K562 (cell line): Measurements from ENCODE around the gene THOC1. TPM values are rescaled to one million over a fixed set of nuclear protein-coding genes. Genes with fewer than 3 reads are reported as not detected.

ENCODE experiments used
- ATAC-seq: fragments of 200-7000 bp; cut with Tn5 transposase; 3 replicates; pipeline ENCODE4 v1.9.1; 2020; ENCODE audit warnings: moderate library complexity
- BruUV-seq: library from RNA; stranded (reverse); fragments of 400-500 nt; replicated peaks from 2 replicates; lab custom pipeline; 2021; lab: Mats Ljungman, UMichigan
- CTCF ChIA-PET: fragments of 300-600 bp; formaldehyde crosslinking; extraction: SDS; loops from one replicate; lab custom pipeline; 2021; ENCODE audit warnings: low intra/inter-chr PET ratio; lab: Yijun Ruan, JAX
- POLR2A ChIA-PET: fragments of 300-600, 350-650 bp; sonication (Branson Sonifier 250); formaldehyde crosslinking; extraction: SDS; loops from one replicate; lab custom pipeline; 2021; ENCODE audit warnings: antibody characterized with exemption, inconsistent platforms; lab: Yijun Ruan, JAX
- DNase-seq, 4 experiments: peaks; one replicate each; pipeline versions ENCODE4 v3.0.0 to v3.0.0-alpha.2; 2011 to 2018; ENCODE audit warnings: low spot score in 3 of 4, mixed read lengths in 3 of 4; ENCODE audit errors: extremely low read depth in 1 of 4
- FAIRE-seq: peaks from 2 replicates; lab custom pipeline; 2011; peaks lifted over from hg19 to GRCh38; lab: Jason Lieb, UNC
- H2AFZ ChIP-seq: 2 replicates; pipeline ENCODE4 v1.6.0; 2011; ENCODE audit warnings: low read depth, low read length, control low read depth, inconsistent platforms
- H3K27ac ChIP-seq: fragments of 200-600 bp; 3 replicates; pipeline ENCODE4 v1.8.0; 2011; ENCODE audit warnings: low read depth, mild to moderate bottlenecking, control low read depth, inconsistent platforms, low read length, moderate library complexity, mixed read lengths; ENCODE audit errors: extremely low read depth
- H3K27me3 ChIP-seq, 2 experiments: fragments of 300-600 bp in 1 of 2; 2 replicates in 1 of 2; 3 replicates in 1 of 2; pipeline versions ENCODE4 v1.6.0 to v1.8.0; 2011; ENCODE audit warnings: inconsistent platforms in 2 of 2, low read length in 2 of 2, mild to moderate bottlenecking in 1 of 2, mixed read lengths in 1 of 2, moderate library complexity in 1 of 2; ENCODE audit not compliant: control insufficient read depth in 2 of 2, insufficient read depth in 2 of 2
- H3K36me3 ChIP-seq: fragments of 300-600 bp; 3 replicates; pipeline ENCODE4 v1.8.0; 2011; ENCODE audit warnings: mild to moderate bottlenecking, low read length, inconsistent platforms; ENCODE audit not compliant: control insufficient read depth, insufficient read depth
- H3K4me1 ChIP-seq, 2 experiments: fragments of 200-600 bp in 1 of 2; replicated peaks in 1 of 2; 2 replicates in 1 of 2; 3 replicates in 1 of 2; pipeline versions ENCODE4 v1.5.1 to v1.8.0; 2011; ENCODE audit warnings: inconsistent platforms in 2 of 2, low read length in 2 of 2, mild to moderate bottlenecking in 1 of 2, mixed read lengths in 1 of 2, moderate library complexity in 1 of 2; ENCODE audit not compliant: control insufficient read depth in 2 of 2, insufficient read depth in 2 of 2
- H3K4me2 ChIP-seq: 2 replicates; pipeline ENCODE4 v1.6.1; 2011; ENCODE audit warnings: low read length, control low read depth, inconsistent platforms, mixed read lengths; ENCODE audit not compliant: insufficient read depth
- H3K4me3 ChIP-seq: fragments of 200-600 bp; sonication (generic), shearing (Covaris generic); 2 replicates; pipeline ENCODE4 v1.5.1; 2016; ENCODE audit warnings: control low read depth, inconsistent platforms
- H3K79me2 ChIP-seq: fragments of 200-600 bp; 3 replicates; pipeline ENCODE4 v1.8.0; 2011; ENCODE audit warnings: low read length, inconsistent platforms; ENCODE audit not compliant: control insufficient read depth, insufficient read depth
- H3K9ac ChIP-seq, 2 experiments: 2 replicates each; pipeline versions ENCODE4 v1.6.0 to v1.6.1; 2011; ENCODE audit warnings: low read depth in 2 of 2, low read length in 2 of 2, control low read depth in 1 of 2, inconsistent platforms in 1 of 2, mild to moderate bottlenecking in 1 of 2, mixed read lengths in 1 of 2; ENCODE audit not compliant: insufficient read depth in 1 of 2
- H3K9me1 ChIP-seq: one replicate; pipeline ENCODE4 v1.6.0; 2011; ENCODE audit warnings: inconsistent platforms, mild to moderate bottlenecking, low read length, moderate library complexity; ENCODE audit not compliant: control insufficient read depth, insufficient read depth
- H3K9me3 ChIP-seq: replicated peaks from 2 replicates; pipeline ENCODE4 v1.5.1; 2011; ENCODE audit warnings: low read depth, low read length, inconsistent platforms; ENCODE audit not compliant: control insufficient read depth, insufficient read depth
- H4K20me1 ChIP-seq: replicated peaks from 2 replicates; pipeline ENCODE4 v1.6.1; 2011; ENCODE audit warnings: low read length, inconsistent platforms, mixed read lengths; ENCODE audit not compliant: control insufficient read depth, insufficient read depth
- CEBPG ChIP-seq, 3 experiments: fragments of 200-800 bp in 1 of 3; sonication (Bioruptor generic) in 1 of 3; sonication (generic) in 1 of 3; formaldehyde crosslinking in 1 of 3; IDR thresholded peaks in 2 of 3; conservative IDR thresholded peaks in 1 of 3; 2 replicates each; pipeline versions ENCODE4 v1.6.1 to v1.8.0; 2016 to 2022; ENCODE audit warnings: missing compliant biosample characterization in 2 of 3, missing genetic modification characterization in 2 of 3, mild to moderate bottlenecking in 1 of 3, missing genetic modification reagents in 1 of 3
- FOXJ2 ChIP-seq: fragments of 200-800 bp; sonication (Bioruptor generic); IDR thresholded peaks from 2 replicates; pipeline ENCODE4 v1.6.1; 2016; ENCODE audit warnings: missing genetic modification characterization, missing compliant biosample characterization
- FOXP1 ChIP-seq: sonication (generic); formaldehyde crosslinking; IDR thresholded peaks from 2 replicates; pipeline ENCODE4 v1.8.0; 2022; ENCODE audit warnings: mild to moderate bottlenecking, missing genetic modification reagents
- L3MBTL2 ChIP-seq: fragments of 450-650 bp; IDR thresholded peaks from 2 replicates; pipeline ENCODE4 v1.6.1; 2016; ENCODE audit warnings: mild to moderate bottlenecking, moderate library complexity
- MYC ChIP-seq, 2 experiments: fragments of 250-450 bp in 1 of 2; sonication (Bioruptor Pico) in 1 of 2; IDR thresholded peaks; 2 replicates each; pipeline versions ENCODE4 v1.5.1 to v1.6.1; 2012 to 2021; ENCODE audit warnings: low read depth in 2 of 2, borderline replicate concordance in 1 of 2, improper control_type of control experiment in 1 of 2, low read length in 1 of 2, mild to moderate bottlenecking in 1 of 2, moderate library complexity in 1 of 2
- NFYB ChIP-seq: IDR thresholded peaks from 2 replicates; pipeline ENCODE4 v1.6.1; 2011; ENCODE audit warnings: mild to moderate bottlenecking, moderate library complexity; ENCODE audit not compliant: insufficient read length; ENCODE audit errors: extremely low read depth
- RAD51 ChIP-seq: fragments of 450-650 bp; IDR thresholded peaks from 2 replicates; pipeline ENCODE4 v1.7.1; 2016; ENCODE audit warnings: low read depth, mild to moderate bottlenecking, borderline replicate concordance
- RBFOX2 ChIP-seq: fragments of 200-400 bp; formaldehyde crosslinking; IDR thresholded peaks from 2 replicates; pipeline ENCODE4 v1.6.1; 2017; ENCODE audit warnings: low read depth, mild to moderate bottlenecking, low read length, moderate library complexity
- TOE1 ChIP-seq, 2 experiments: fragments of 450-650 bp in 1 of 2; sonication (generic) in 1 of 2; formaldehyde crosslinking in 1 of 2; IDR thresholded peaks; 2 replicates each; pipeline versions ENCODE4 v1.7.1 to v1.8.0; 2016 to 2022; ENCODE audit warnings: borderline replicate concordance in 2 of 2, mild to moderate bottlenecking in 2 of 2, antibody characterized with exemption in 1 of 2, inconsistent platforms in 1 of 2, low read depth in 1 of 2, missing genetic modification reagents in 1 of 2, moderate library complexity in 1 of 2
- ZNF174 ChIP-seq: fragments of 250-450 bp; sonication (Bioruptor Pico); IDR thresholded peaks from 2 replicates; pipeline ENCODE4 v1.4.0; 2020; ENCODE audit warnings: mild to moderate bottlenecking
- ZNF740 ChIP-seq, 3 experiments: fragments of 200-800 bp in 1 of 3; sonication (Bioruptor generic) in 1 of 3; sonication (generic) in 1 of 3; formaldehyde crosslinking in 1 of 3; IDR thresholded peaks; 2 replicates each; pipeline versions ENCODE4 v1.6.1 to v1.8.0; 2016 to 2022; ENCODE audit warnings: mild to moderate bottlenecking in 2 of 3, missing compliant biosample characterization in 2 of 3, missing genetic modification characterization in 2 of 3, missing genetic modification reagents in 1 of 3
- WGBS: fragments of 100-300 bp; shearing (Covaris generic); methylation state at CpG from one replicate; pipeline ENCODE4 v1.1.6; 2016; ENCODE audit warnings: low coverage, mixed read lengths; ENCODE audit not compliant: insufficient coverage; ENCODE audit errors: missing lambda C conversion rate; 5-methylcytosine and 5-hydroxymethylcytosine counted together
- in situ Hi-C: fragments of 300-500 bp; cut with MboI; formaldehyde crosslinking; loops from 4 replicates; pipeline ENCODE4 v1.15.0; 2018; ENCODE audit warnings: inconsistent platforms, mixed read lengths
- intact Hi-C: fragments of 100-400 bp; cut with micrococcal nuclease; formaldehyde crosslinking; loops from 2 replicates; pipeline ENCODE4 v1.14.2; 2022
- polyA plus RNA-seq, 8 experiments: library from polyadenylated mRNA; depleted of rRNA in 4 of 8; stranded (reverse) in 5 of 8; unstranded in 3 of 8; fragments of >200 nt; fragmentation: Nextera tagmentation in 2 of 8; fragmentation: Illumina TruSeq in 1 of 8; extraction: Ambion mirVana in 2 of 8; extraction: Trizol in 1 of 8; gene quantifications; 2 replicates each; pipeline versions ENCODE4 v1.2.1 to v1.2.3, GENCODE V29; 2011 to 2014; ENCODE audit warnings: inconsistent platforms in 1 of 8, missing spikeins in 1 of 8
- total RNA-seq, 7 experiments: library from RNA; depleted of rRNA in 6 of 7; stranded (reverse); fragments of >200 nt in 6 of 7; fragmentation: Illumina TruSeq in 2 of 7; extraction: Trizol in 2 of 7; gene quantifications; 2 replicates each; pipeline versions ENCODE4 v1.2.1 to v1.2.3, GENCODE V29; 2011 to 2021; ENCODE audit warnings: low replicate concordance in 1 of 7
- TF ChIP-seq, protein P1 (sequence below): fragments of 450-650 bp; formaldehyde crosslinking; IDR thresholded peaks from 2 replicates; pipeline ENCODE4 v1.4.0; 2020; ENCODE audit warnings: mild to moderate bottlenecking, mixed read lengths

Gene THOC1
- total and polyA plus RNA-seq, 9 of the 15 experiments (the other 6 are each of a cell fraction or from before 2014, with no cell fraction given) = 71.1 to 143 (median 107) TPM

DNA sequence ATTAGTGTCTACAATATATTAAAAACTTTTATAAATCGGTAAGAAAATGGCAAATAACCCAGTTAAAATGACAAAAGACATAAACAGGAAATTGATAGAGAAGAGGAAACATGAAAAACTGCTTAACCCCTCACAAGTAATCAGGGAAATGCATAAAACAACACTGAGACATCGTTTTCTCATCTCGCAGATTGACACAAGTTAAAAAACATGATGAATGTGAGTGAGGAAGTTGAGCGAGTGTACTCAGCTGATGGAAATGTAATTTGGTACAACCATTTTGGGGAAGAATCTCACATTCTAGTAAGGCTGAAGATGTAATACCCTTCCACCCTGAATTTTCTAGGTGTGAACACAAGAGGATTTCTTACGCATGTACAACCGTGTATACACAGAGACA lies 18.0 kb upstream of the THOC1 start (continued):
- TF ChIP-seq FOXP1 (CRISPR knock-in tag) = no peak
- no peak for TF ChIP-seq RBFOX2

GRCh38 chr18:275486-275885 lies 7.6 kb upstream of the THOC1 start:
- DNase-seq (peak in 1 of 4 experiments; percentile 28), ATAC-seq (peak; percentile 51), FAIRE-seq (no peak)
- ChIA-PET CTCF (no interaction called here), POLR2A (no interaction called here)
- Histone ChIP-seq H3K4me3 (no peak overlapping the region), H3K9me3 (no peaks in the 10 kb centered on the region), H3K27me3 (peaks cover 0 to 5% of the 10 kb centered on the region in 2 experiments; a peak in 1 of 5 replicates), H3K9me1 (no peaks in the 10 kb centered on the region), H3K36me3 (no peaks in the 10 kb centered on the region), H2AFZ (no peak overlapping the region), H4K20me1 (no peaks in the 10 kb centered on the region), H3K9ac (peak overlapping the region in 1 of 2 experiments; percentile 75; a peak in 1 of 4 replicates), H3K79me2 (no peaks in the 10 kb centered on the region), H3K4me2 (no peak overlapping the region), H3K27ac (no peak overlapping the region), H3K4me1 (peaks cover 5 to 19% of the 10 kb centered on the region in 2 experiments; a peak in 4 of 5 replicates)
- intact Hi-C loops = no loop called here
- in situ Hi-C loops = no loop called here
- no TSS peak for BruUV-seq
- TF ChIP-seq NFYB (no peak), CEBPG (CRISPR knock-in tag; IDR thresholded peaks at IDR 0.05) (no peak), CEBPG (tag; conservative IDR thresholded peaks at IDR 0.05 in 1 of 2, IDR thresholded peaks at IDR 0.05 in 1 of 2) (no peak; a peak in 1 of 4 replicates), RAD51 (peak; percentile 59; the same call in 1 of the 2 replicates), MYC (IDR thresholded peaks at IDR 0.05; ENCODE audit: low read depth, low read length) (0 out of 2 replicates have a peak, but pooled peaks have one; percentile 20), MYC (CRISPR knock-in tag; IDR thresholded peaks at IDR 0.05; ENCODE audit: borderline replicate concordance, low read depth) (no peak), ZNF174 (CRISPR knock-in tag) (no peak), FOXJ2 (tag) (peak; percentile 50; the same call in 1 of the 2 replicates), L3MBTL2 (0 out of 2 replicates have a peak, but pooled peaks have one; percentile 13), TOE1 (IDR thresholded peaks at IDR 0.05; ENCODE audit: borderline replicate concordance) (peak; percentile 33; the same call in 1 of the 2 replicates), TOE1 (CRISPR knock-in tag; IDR thresholded peaks at IDR 0.05; ENCODE audit: borderline replicate concordance, low read depth) (no peak), ZNF740 (CRISPR knock-in tag; IDR thresholded peaks at IDR 0.05) (no peak), ZNF740 (tag; IDR thresholded peaks at IDR 0.05) (no peak)
- TF ChIP-seq, protein P1, sequence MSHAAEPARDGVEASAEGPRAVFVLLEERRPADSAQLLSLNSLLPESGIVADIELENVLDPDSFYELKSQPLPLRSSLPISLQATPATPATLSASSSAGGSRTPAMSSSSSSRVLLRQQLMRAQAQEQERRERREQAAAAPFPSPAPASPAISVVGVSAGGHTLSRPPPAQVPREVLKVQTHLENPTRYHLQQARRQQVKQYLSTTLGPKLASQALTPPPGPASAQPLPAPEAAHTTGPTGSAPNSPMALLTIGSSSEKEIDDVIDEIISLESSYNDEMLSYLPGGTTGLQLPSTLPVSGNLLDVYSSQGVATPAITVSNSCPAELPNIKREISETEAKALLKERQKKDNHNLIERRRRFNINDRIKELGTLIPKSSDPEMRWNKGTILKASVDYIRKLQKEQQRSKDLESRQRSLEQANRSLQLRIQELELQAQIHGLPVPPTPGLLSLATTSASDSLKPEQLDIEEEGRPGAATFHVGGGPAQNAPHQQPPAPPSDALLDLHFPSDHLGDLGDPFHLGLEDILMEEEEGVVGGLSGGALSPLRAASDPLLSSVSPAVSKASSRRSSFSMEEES (CRISPR knock-in tag) = peak; percentile 88
- 22% methylated on average over 2 of the region's 2 CpGs for WGBS
